Measurements from ENCODE around the gene ADTRP.
"Not testable (repeated sequence)": the region's sequence is repeated elsewhere in the genome, so short reads cannot be mapped to it uniquely, and the experiment has no call there.

ADTRP gene

GRCh38 chr6:11689400-11689799 is 89.2 kb downstream of the ADTRP start:
- H3K27me3 ChIP-seq (ENCODE audit: control insufficient read depth in 5 of 5, insufficient read depth in 4 of 5, low read length in 5 of 5); H3K36me3 ChIP-seq (ENCODE audit: control insufficient read depth in 5 of 5, insufficient read depth in 5 of 5, low read length in 5 of 5); H3K27ac ChIP-seq (ENCODE audit: low read depth, low read length); H3K9me3 ChIP-seq (ENCODE audit: control insufficient read depth in 5 of 5, low read length in 5 of 5); H3K9ac ChIP-seq (ENCODE audit: low read length in 5 of 5); H3K4me3 ChIP-seq (ENCODE audit: low read depth in 1 of 5, low read length in 5 of 5); H3K4me1 ChIP-seq (ENCODE audit: control insufficient read depth in 5 of 5, insufficient read depth in 5 of 5, low read length in 5 of 5): not testable (repeated sequence)

GRCh38 chr6:11688425-11688709 is 90.2 kb downstream of the ADTRP start:
- Histone ChIP-seq H3K36me3 (ENCODE audit: control insufficient read depth in 5 of 5, insufficient read depth in 5 of 5, low read length in 5 of 5) (peaks cover 0 to 2% (median 0%) of the 10 kb centered on the region in 5 donors), H3K27me3 (ENCODE audit: control insufficient read depth in 5 of 5, insufficient read depth in 4 of 5, low read length in 5 of 5) (no peaks in the 10 kb centered on the region), H3K4me3 (ENCODE audit: low read depth in 1 of 5, low read length in 5 of 5) (no peak overlapping the region)

GRCh38 chr6:11685481-11686093 is 93.0 kb downstream of the ADTRP start:
- no peak overlapping the region for H3K27ac ChIP-seq (ENCODE audit: low read depth, low read length)
- peaks cover 0 to 2% (median 0%) of the 10 kb centered on the region in 5 donors for H3K36me3 ChIP-seq (ENCODE audit: control insufficient read depth in 5 of 5, insufficient read depth in 5 of 5, low read length in 5 of 5)
- no peak overlapping the region for H3K4me3 ChIP-seq (ENCODE audit: low read depth in 1 of 5, low read length in 5 of 5)
- H3K27me3 ChIP-seq (ENCODE audit: control insufficient read depth in 5 of 5, insufficient read depth in 4 of 5, low read length in 5 of 5): no peaks in the 10 kb centered on the region
- peaks cover 0 to 7% (median 4%) of the 10 kb centered on the region in 5 donors for H3K9me3 ChIP-seq (ENCODE audit: control insufficient read depth in 5 of 5, low read length in 5 of 5)
- H3K9ac ChIP-seq (ENCODE audit: low read length in 5 of 5): no peak overlapping the region
- H3K4me1 ChIP-seq (ENCODE audit: control insufficient read depth in 5 of 5, insufficient read depth in 5 of 5, low read length in 5 of 5): no peaks in the 10 kb centered on the region

More at GRCh38 chr6:11688425-11688709, 90.2 kb downstream of the ADTRP start:
- no peak overlapping the region for H3K9ac ChIP-seq (ENCODE audit: low read length in 5 of 5)
- H3K9me3 ChIP-seq (ENCODE audit: control insufficient read depth in 5 of 5, low read length in 5 of 5): peaks cover 0 to 6% (median 5%) of the 10 kb centered on the region in 5 donors
- H3K4me1 ChIP-seq (ENCODE audit: control insufficient read depth in 5 of 5, insufficient read depth in 5 of 5, low read length in 5 of 5): no peaks in the 10 kb centered on the region
- no peak overlapping the region for H3K27ac ChIP-seq (ENCODE audit: low read depth, low read length)

- H3K36me3 ChIP-seq (ENCODE audit: control insufficient read depth in 5 of 5, insufficient read depth in 5 of 5, low read length in 5 of 5): peaks cover 0 to 2% (median 0%) of the 10 kb centered on the region in 5 donors
- H3K4me1 ChIP-seq (ENCODE audit: control insufficient read depth in 5 of 5, insufficient read depth in 5 of 5, low read length in 5 of 5): no peaks in the 10 kb centered on the region
- H3K9me3 ChIP-seq (ENCODE audit: control insufficient read depth in 5 of 5, low read length in 5 of 5): peaks cover 0 to 8% (median 0%) of the 10 kb centered on the region in 5 donors
- no peak overlapping the region for H3K9ac ChIP-seq (ENCODE audit: low read length in 5 of 5)
- H3K4me3 ChIP-seq (ENCODE audit: low read depth in 1 of 5, low read length in 5 of 5): no peak overlapping the region
- no peak overlapping the region for H3K27ac ChIP-seq (ENCODE audit: low read depth, low read length)
- no peaks in the 10 kb centered on the region for H3K27me3 ChIP-seq (ENCODE audit: control insufficient read depth in 5 of 5, insufficient read depth in 4 of 5, low read length in 5 of 5)
Observed at GRCh38 chr6:11684901-11685480, 93.6 kb downstream of the ADTRP start.

GRCh38 chr6:11683871-11684270 is 94.7 kb downstream of the ADTRP start:
- Histone ChIP-seq H3K9me3 (ENCODE audit: control insufficient read depth in 5 of 5, low read length in 5 of 5) (peaks cover 0 to 9% (median 0%) of the 10 kb centered on the region in 5 donors), H3K27ac (ENCODE audit: low read depth, low read length) (no peak overlapping the region), H3K9ac (ENCODE audit: low read length in 5 of 5) (no peak overlapping the region), H3K36me3 (ENCODE audit: control insufficient read depth in 5 of 5, insufficient read depth in 5 of 5, low read length in 5 of 5) (no peaks in the 10 kb centered on the region), H3K4me3 (ENCODE audit: low read depth in 1 of 5, low read length in 5 of 5) (no peak overlapping the region), H3K27me3 (ENCODE audit: control insufficient read depth in 5 of 5, insufficient read depth in 4 of 5, low read length in 5 of 5) (no peaks in the 10 kb centered on the region), H3K4me1 (ENCODE audit: control insufficient read depth in 5 of 5, insufficient read depth in 5 of 5, low read length in 5 of 5) (no peaks in the 10 kb centered on the region)

GRCh38 chr6:11682561-11682975 is 96.0 kb downstream of the ADTRP start:
- Histone ChIP-seq H3K4me3 (ENCODE audit: low read depth in 1 of 5, low read length in 5 of 5) (no peak overlapping the region), H3K36me3 (ENCODE audit: control insufficient read depth in 5 of 5, insufficient read depth in 5 of 5, low read length in 5 of 5) (no peaks in the 10 kb centered on the region), H3K4me1 (ENCODE audit: control insufficient read depth in 5 of 5, insufficient read depth in 5 of 5, low read length in 5 of 5) (no peaks in the 10 kb centered on the region), H3K9ac (ENCODE audit: low read length in 5 of 5) (no peak overlapping the region), H3K27me3 (ENCODE audit: control insufficient read depth in 5 of 5, insufficient read depth in 4 of 5, low read length in 5 of 5) (no peaks in the 10 kb centered on the region), H3K27ac (ENCODE audit: low read depth, low read length) (no peak overlapping the region), H3K9me3 (ENCODE audit: control insufficient read depth in 5 of 5, low read length in 5 of 5) (peaks cover 0 to 9% (median 0%) of the 10 kb centered on the region in 5 donors)

- Histone ChIP-seq H3K9me3 (ENCODE audit: control insufficient read depth in 5 of 5, low read length in 5 of 5) (peaks cover 0 to 9% (median 0%) of the 10 kb centered on the region in 5 donors), H3K4me1 (ENCODE audit: control insufficient read depth in 5 of 5, insufficient read depth in 5 of 5, low read length in 5 of 5) (no peaks in the 10 kb centered on the region), H3K36me3 (ENCODE audit: control insufficient read depth in 5 of 5, insufficient read depth in 5 of 5, low read length in 5 of 5) (no peaks in the 10 kb centered on the region), H3K9ac (ENCODE audit: low read length in 5 of 5) (no peak overlapping the region), H3K27ac (ENCODE audit: low read depth, low read length) (no peak overlapping the region), H3K27me3 (ENCODE audit: control insufficient read depth in 5 of 5, insufficient read depth in 4 of 5, low read length in 5 of 5) (no peaks in the 10 kb centered on the region), H3K4me3 (ENCODE audit: low read depth in 1 of 5, low read length in 5 of 5) (no peak overlapping the region)
Observed at GRCh38 chr6:11681770-11682169, 96.8 kb downstream of the ADTRP start.

- no peak overlapping the region for H3K9ac ChIP-seq (ENCODE audit: low read length in 5 of 5)
Observed at GRCh38 chr6:11681357-11681756, 97.2 kb downstream of the ADTRP start.

GRCh38 chr6:11680479-11680878 is 98.1 kb downstream of the ADTRP start:
- H3K9ac ChIP-seq (ENCODE audit: low read length in 5 of 5); H3K36me3 ChIP-seq (ENCODE audit: control insufficient read depth in 5 of 5, insufficient read depth in 5 of 5, low read length in 5 of 5); H3K9me3 ChIP-seq (ENCODE audit: control insufficient read depth in 5 of 5, low read length in 5 of 5); H3K4me3 ChIP-seq (ENCODE audit: low read depth in 1 of 5, low read length in 5 of 5); H3K27me3 ChIP-seq (ENCODE audit: control insufficient read depth in 5 of 5, insufficient read depth in 4 of 5, low read length in 5 of 5); H3K27ac ChIP-seq (ENCODE audit: low read depth, low read length); H3K4me1 ChIP-seq (ENCODE audit: control insufficient read depth in 5 of 5, insufficient read depth in 5 of 5, low read length in 5 of 5): not testable (repeated sequence)

More at GRCh38 chr6:11681357-11681756, 97.2 kb downstream of the ADTRP start:
- H3K36me3 ChIP-seq (ENCODE audit: control insufficient read depth in 5 of 5, insufficient read depth in 5 of 5, low read length in 5 of 5): no peaks in the 10 kb centered on the region
- no peak overlapping the region for H3K27ac ChIP-seq (ENCODE audit: low read depth, low read length)
- peaks cover 0 to 9% (median 0%) of the 10 kb centered on the region in 5 donors for H3K9me3 ChIP-seq (ENCODE audit: control insufficient read depth in 5 of 5, low read length in 5 of 5)
- H3K4me3 ChIP-seq (ENCODE audit: low read depth in 1 of 5, low read length in 5 of 5): no peak overlapping the region
- no peaks in the 10 kb centered on the region for H3K27me3 ChIP-seq (ENCODE audit: control insufficient read depth in 5 of 5, insufficient read depth in 4 of 5, low read length in 5 of 5)
- no peaks in the 10 kb centered on the region for H3K4me1 ChIP-seq (ENCODE audit: control insufficient read depth in 5 of 5, insufficient read depth in 5 of 5, low read length in 5 of 5)

GRCh38 chr6:11679099-11679498 is 99.5 kb downstream of the ADTRP start:
- Histone ChIP-seq H3K9ac (ENCODE audit: low read length in 5 of 5) (no peak overlapping the region), H3K9me3 (ENCODE audit: control insufficient read depth in 5 of 5, low read length in 5 of 5) (peaks cover 0 to 9% (median 0%) of the 10 kb centered on the region in 5 donors), H3K27ac (ENCODE audit: low read depth, low read length) (no peak overlapping the region), H3K27me3 (ENCODE audit: control insufficient read depth in 5 of 5, insufficient read depth in 4 of 5, low read length in 5 of 5) (no peaks in the 10 kb centered on the region), H3K36me3 (ENCODE audit: control insufficient read depth in 5 of 5, insufficient read depth in 5 of 5, low read length in 5 of 5) (no peaks in the 10 kb centered on the region), H3K4me3 (ENCODE audit: low read depth in 1 of 5, low read length in 5 of 5) (no peak overlapping the region), H3K4me1 (ENCODE audit: control insufficient read depth in 5 of 5, insufficient read depth in 5 of 5, low read length in 5 of 5) (no peaks in the 10 kb centered on the region)

Measured in subcutaneous abdominal adipose tissue (tissue), 5 donors.